GM18520 (cell line): ENCODE data around the gene ELOVL6.
A peak's percentile ranks its signal among the peaks of the same experiment; 100 is the strongest.
"Not testable (repeated sequence)": the region's sequence is repeated elsewhere in the genome, so short reads cannot be mapped to it uniquely, and the experiment has no call there.

Experiments used
- ATAC-seq: cut with Tn5 transposase; IDR thresholded peaks from one replicate; pipeline ENCODE4 v1.9.1; 2021; ENCODE audit not compliant: unreplicated experiment

Gene ELOVL6, protein sequence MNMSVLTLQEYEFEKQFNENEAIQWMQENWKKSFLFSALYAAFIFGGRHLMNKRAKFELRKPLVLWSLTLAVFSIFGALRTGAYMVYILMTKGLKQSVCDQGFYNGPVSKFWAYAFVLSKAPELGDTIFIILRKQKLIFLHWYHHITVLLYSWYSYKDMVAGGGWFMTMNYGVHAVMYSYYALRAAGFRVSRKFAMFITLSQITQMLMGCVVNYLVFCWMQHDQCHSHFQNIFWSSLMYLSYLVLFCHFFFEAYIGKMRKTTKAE

DNA sequence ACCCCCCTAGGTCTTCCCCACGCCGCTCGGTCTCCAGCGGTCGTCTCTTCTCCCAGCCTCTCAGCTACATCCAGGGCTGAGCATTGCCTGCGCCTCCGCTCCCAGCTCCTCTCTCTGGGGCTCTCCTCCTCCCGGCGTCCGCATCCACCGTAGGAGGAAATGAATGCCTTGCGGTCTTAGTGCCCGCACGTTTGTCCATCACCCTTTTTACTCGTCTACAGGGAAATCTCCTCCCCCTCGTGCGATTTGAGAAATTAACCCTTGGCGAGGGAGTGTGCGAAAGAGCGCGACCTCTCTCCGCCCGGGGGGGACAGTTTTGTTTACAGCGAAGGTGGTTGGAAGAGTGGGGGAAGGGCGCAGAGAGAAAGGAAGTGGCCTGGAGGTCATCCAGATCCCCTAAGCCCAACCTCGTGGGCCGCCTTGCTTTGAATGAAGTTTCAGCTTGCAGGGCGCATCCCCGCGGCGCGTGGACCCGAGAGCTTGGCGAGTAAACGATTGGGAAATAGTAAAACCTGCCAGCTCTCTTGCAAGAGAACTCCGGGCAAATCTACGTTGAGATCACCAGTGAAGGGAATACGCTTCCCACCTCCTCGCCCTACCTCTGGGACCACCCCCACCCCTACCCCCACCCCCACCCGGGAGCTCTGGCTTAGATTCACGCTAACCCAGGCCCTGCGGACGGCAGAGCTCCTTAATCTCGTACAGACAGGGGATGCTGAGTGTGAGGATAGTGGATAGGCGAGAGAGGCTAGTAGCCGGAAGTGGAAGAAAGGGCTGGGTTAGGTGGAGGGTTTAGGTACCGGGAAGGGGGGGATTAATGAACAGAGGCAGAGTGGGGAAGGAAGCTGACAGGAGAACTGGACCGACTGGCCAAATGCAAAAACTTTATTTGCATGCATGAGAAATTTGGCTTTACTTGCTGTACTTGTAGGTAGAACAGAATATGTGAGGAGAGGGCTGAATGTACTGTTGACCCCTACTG, at the start of gene ELOVL6:
Gene ELOVL6 (minus strand): TSS at position 181 of the 982 bp plus-strand sequence. CDS start 280 bp downstream, outside the sequence.
- no peak for ATAC-seq

DNA sequence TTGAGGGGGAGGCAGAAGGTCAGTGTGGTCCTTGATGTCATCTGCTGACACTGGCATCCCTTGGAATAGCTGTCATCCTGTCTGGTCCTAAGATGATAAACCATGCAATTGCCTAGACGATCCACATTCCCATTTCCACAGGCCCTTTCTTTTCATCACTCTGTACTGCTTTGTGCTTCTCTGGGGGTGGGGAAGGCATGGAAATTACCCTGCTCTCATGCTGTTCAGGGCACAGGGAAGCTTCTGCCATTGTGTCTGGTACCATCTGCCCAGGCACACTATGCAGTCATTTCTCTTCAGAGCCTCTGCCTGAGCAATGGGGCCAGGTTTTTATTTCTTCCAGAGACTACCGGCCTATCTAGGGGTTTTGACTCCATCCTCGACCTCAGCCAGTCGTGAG, 49.7 kb upstream of the ELOVL6 start:
- ATAC-seq: no peak

DNA sequence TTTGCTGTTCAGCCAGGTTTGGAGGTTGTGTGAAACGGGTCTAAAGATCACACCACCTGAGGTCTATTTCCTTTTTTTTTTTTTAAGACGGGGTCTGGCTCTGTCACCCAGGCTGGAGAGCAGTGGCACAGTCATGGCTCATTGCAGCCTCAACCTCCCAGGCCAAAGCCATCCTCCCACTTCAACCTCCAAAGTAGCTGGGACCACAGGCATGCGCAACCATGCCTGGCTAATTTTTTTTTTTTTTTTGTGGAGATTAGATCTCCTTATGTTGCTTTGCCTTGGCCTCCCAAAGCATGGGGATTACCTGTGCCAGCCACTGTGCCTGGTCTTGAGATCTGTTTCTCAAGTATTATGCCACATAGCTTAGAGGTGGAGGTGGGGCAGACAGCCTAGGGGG, 49.2 kb upstream of the ELOVL6 start:
- ATAC-seq: no peak

DNA sequence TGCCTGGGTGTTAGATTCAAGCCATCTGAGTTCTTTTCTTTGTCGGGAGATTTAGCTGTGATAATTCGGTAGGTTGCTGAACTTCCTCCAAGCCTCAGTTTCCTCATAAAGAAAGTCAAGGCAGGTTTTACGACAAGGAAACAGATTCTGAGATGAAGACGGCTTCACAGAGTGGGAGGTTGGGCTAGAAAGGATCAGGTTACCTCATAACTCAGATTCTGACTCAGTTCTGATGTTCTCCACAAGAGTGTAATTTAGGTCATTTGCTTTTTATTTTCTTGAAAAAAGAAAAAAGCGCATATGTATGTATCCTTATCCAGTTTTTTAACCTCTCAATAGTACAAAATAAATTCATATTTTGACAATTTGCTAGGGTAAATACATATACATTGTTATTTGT, 47.2 kb upstream of the ELOVL6 start:
- ATAC-seq: no peak

DNA sequence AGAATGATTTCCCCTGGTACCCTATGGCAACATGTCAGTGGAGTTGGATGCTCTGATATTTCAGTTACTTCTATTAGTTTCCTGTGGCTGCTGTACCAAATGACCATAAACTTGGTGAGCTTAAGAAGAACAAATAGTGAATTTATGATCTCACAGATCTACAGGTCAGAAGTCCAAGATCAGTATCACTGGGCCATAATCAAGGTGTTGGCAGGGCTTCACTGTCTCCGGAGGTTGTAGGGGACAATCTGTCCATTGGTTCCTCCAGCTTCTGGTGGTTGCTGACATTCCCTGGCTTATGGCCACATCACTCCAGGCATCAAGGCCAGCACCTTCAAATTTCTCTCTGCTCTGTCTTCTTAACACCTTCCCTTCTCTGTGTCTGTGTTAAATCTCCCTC, 37.9 kb upstream of the ELOVL6 start:
- no peak for ATAC-seq

DNA sequence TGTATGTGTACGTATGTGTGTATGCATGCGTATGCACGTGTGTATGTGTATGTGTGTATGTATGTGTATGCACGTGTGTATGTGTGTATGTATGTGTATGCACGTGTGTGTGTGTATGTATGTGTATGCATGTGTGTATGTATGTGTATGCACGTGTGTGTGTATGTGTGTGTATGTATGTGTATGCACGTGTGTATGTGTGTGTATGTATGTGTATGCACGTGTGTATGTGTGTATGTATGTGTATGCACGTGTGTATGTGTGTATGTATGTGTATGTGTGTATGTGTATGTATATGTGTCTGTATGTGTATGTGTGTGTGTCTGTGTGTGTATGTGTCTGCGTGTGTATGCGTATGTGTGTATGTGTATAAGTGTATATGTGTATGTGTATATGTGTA, 35.2 kb upstream of the ELOVL6 start:
- not testable (repeated sequence) for ATAC-seq

DNA sequence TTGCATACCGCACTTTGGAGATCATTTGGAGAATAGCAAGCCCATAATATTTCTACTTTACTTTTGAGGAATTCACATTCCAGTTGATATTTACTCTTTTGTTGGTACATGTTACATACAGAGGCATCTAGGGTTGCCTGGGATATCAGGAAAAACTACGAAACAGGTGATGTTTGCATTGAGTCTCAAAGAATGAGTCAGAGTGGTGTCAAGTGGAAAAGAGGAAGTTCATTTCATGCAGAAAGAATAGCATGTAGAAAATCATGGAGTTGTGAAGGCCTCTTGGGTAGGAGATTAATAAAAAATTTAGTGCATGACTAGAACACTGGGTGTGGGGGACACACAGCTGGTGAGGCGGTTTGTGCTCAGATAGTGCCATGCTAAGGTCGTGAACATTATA, 33.5 kb upstream of the ELOVL6 start:
- ATAC-seq: no peak

DNA sequence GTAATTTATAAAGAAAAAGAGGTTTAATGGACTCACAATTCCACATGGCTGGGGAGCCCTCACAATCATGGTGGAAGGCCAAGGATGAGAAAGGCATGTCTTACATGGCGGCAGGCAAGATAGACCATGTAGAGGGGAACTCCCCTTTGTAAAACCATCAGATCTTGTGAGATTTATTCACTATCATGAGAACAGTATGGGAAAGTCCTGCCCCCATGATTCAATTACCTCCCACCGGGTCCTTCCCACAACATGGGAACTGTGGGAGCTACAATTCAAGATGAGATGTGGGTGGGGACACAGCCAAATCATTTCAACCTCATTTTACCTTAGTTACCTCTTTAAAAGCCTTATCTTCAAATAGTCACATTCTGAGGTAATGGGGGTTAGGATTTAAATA, 30.9 kb upstream of the ELOVL6 start:
- no peak for ATAC-seq

DNA sequence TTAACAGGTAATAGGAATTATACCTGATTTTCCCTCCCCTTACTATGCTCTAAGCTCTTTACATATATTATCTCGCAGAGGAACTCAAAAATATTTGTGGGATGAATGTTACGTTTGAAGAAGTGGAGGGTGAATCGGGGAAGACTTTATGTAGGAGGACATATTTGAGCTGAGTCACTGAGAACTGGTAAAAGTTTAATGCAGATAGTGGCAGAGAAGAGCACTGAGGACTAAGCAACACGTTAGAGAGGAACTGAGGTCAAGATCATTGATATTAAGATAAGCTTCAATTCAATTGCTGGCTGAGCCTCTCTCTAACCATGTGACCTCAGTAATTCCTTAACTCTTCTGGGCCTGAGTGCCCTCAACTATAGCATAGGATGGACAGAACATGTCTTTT, 26.4 kb upstream of the ELOVL6 start:
- no peak for ATAC-seq

DNA sequence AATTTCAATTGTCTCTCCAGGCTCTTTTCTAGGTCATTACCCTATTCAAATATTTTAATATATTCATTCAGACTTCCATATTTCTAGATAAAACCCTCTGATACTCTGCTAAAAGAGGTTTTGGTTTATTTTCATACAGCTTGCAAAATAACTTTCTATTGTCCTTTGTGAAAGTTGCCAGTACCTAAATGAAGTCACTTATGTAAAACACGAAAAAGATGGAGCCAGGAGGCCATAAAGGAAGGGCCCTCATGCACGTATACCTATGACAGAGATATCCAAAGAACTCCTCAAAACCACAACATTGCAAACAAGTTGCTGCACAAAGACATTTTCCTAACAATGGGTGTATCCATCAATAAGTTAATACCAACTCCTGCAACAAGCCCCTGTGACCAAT, 25.7 kb upstream of the ELOVL6 start:
- no peak for ATAC-seq

DNA sequence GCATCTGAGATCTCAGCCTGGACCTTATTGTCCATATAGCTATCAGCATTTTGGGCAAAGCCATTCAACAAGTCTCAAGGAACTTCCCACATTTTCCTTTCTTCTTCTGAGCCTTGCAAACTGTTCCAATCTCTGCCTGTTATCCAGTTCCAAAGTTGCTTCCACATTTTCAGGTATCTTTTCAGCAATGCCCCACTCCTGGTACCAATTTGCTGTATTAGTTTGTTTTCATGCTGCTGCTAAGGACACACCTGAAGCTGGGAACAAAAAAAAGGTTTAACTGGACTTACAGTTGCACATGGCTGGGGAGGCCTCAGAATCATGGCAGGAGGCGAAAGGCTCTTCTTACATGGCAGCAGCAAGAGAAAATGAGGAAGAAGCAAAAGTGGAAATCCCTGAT, 20.5 kb upstream of the ELOVL6 start:
- not testable (repeated sequence) for ATAC-seq

DNA sequence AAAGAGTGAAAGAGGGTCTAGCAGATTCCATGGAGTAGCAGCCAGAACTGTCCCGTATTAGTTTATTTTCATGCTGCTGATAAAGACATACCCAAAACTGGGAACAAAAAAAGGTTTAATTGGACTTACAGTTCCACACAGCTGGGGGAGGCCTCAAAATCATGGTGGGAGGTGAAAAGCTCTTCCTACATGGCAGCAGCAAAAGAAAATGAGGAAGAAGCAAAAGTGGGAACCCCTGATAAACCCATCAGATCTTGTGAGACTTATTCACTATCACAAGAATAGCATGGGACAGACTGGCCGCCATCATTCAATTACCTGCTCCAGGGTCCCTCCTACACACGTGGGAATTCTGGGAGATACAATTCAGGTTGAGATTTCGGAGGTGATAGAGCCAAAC, 18.8 kb upstream of the ELOVL6 start:
- ATAC-seq: not testable (repeated sequence)

DNA sequence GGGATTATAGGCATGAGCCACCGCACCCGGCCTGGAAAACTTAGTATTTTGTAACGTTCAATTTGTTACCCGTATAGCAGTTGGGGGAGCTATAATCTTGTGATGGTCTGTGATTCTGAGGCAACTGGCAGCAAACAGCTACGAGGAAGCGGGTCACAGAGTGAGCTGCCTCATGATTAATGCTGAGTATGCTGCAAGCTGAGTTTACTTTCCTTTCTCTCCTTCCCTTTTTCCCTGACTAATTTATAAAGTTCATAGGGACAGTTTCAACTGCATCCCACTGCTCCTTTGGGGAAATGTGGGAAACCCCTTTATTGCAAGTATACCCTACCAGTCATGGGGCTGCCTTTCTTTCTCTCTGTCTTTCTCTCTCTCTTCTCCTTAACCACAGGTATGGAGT, 17.7 kb upstream of the ELOVL6 start:
- ATAC-seq: no peak

DNA sequence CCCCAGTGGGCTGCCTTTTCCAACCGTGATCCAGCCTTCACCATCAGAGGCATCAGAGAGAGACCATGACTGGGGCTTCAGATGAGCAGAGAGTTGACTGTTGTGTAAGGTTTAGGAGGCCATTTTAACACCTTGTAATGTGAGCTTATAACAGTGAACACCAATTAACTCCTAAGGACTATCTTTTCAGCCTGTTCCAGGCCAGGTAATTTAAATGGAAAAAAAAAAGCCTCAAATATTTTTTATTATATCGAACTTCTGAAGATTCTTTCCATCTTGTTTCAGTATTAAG, 13.3 kb upstream of the ELOVL6 start:
- ATAC-seq: no peak

DNA sequence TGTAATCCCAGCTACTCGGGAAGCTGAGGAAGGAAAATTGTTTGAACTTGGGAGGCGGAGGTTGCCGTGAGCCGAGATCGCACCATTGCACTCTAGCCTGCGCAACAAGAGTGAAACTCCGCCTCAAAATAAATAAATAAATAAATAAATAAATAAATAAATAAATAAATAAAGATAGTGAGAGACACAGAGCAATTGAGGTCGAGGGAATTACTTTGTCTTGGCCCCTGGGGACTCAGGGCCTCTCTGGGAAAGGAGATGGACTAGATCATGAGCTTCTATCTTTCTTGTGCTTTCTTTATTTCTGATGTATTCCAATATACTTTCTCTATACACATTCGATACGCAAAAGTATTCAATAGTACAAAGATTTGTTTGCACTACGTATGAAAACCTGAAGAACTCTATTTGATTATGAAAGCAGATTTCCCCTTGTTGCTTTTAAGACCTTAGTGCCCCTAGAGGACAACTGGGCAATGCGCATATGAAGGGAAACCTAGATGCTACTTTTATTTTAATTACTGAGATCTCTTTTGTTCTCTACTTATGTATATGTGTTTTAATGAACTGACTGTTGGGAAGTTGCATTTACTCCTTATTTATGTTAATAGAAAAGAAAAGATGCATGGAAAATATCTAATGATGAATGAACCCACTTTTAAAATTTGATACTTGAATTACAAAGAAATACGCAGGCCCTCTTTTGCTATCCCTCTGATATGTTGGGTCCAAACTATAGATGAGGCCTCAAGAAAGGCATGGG, 12.8 kb upstream of the ELOVL6 start:
- peak; percentile 48 for ATAC-seq

DNA sequence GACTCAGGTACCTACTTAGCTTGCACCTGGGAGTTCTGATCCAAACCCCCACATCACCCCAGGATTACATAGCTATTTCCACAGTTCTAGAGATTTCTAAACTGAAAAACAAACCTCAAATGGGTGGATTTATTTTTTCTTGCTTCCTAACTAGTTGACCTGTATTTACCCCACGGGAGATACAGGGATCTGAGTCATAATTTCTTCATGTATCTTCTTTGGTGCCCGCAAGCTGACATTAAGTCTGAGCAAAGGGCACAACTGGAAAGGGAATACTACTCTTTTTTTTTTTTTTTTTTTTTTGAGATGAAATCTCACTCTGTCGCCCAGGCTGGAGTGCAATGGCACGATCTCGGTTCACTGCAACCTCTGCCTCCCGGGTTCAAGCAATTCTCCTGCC, 10.0 kb upstream of the ELOVL6 start:
- no peak for ATAC-seq

DNA sequence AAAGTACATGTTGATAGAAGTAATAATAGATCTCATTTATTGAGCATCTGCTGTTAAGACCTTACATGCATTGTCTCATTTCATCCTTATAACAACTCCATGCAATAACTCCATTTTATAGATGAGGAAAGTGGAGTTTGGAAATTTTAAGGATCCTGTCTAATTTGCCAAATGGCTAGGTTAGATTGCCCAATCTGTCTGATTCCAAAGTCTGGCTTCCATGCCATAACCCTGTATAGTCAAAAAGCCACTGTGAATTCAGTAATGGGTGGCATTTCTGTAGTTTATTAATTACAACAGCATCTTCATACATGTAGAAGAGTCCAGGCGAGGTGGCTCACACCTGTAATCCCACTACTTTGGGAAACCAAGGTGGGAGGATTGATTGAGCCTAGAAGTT, 8.8 kb upstream of the ELOVL6 start:
- no peak for ATAC-seq

DNA sequence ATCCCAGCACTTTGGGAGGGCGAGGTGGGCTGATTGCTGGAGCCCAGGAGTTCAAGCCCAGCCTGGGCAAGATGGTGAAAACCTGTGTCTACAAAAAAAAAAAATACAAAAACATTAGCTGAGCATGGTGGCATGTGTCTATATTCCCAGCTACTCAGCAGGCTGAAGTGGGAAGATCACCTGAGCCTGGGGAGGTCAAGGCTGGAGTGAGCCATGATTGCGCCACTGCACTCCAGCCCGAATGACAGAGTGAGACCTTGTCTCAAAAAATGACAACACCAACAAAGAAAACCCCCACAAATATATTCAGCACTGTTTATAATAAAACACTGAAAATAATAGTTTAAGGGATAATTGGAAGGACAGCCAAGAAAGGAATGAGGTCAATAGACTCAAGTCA, 3.6 kb upstream of the ELOVL6 start:
- no peak for ATAC-seq

DNA sequence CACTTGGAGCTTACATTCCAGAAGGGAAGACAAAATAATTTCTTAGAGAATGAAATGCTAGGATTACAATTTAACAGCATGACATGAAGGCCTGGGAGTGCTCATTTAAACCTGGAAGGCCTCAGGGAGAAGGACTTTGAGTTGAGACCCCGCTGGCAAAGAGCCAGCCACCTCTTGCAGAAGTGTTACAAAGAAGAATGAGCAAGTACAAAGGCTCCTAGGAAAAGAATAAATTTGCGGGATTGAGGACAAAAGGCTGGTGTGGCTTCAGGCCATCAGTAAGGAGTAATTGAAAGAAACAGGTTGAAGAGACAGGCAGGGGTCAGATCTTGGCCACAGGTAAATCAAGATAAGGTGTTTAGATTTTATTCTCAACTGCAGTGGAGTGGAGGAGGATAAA, 3.1 kb upstream of the ELOVL6 start:
- ATAC-seq: no peak

DNA sequence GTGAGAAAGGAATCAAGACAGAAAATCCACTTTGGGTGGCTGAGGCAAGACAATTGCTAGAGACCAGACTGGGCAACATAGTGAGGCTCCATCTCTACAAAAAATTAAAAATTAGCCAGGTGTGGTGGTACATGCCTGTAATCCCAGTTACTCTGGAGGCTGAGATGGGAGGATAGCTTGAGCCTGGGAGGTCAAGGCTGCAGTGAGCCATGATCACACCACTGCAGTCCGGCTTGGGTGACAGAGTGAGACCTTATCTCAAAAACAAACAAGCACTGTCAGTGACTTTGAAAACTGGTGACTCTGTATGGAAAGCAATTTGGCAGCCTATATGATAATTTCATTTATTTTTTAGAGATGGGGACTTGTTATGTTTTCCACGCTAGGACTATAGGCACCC, 2.3 kb upstream of the ELOVL6 start:
- ATAC-seq: no peak

DNA sequence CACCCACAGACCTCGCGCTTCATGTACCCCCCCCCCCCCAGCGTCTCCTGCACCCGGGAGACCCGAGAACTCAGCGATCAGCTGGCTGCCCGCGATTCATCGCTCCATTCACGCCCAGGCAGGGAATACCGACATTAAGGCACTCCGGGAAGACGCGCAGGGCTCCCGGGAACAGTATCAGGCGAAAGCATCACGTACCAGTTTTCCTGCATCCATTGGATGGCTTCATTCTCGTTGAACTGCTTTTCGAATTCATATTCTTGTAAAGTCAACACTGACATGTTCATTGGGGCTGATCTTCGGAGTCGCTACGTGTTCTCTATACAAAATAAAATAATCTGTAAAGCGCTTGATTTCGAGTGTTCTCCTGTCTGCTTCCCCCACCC, 373 bp downstream of the ELOVL6 start:
- no peak for ATAC-seq

DNA sequence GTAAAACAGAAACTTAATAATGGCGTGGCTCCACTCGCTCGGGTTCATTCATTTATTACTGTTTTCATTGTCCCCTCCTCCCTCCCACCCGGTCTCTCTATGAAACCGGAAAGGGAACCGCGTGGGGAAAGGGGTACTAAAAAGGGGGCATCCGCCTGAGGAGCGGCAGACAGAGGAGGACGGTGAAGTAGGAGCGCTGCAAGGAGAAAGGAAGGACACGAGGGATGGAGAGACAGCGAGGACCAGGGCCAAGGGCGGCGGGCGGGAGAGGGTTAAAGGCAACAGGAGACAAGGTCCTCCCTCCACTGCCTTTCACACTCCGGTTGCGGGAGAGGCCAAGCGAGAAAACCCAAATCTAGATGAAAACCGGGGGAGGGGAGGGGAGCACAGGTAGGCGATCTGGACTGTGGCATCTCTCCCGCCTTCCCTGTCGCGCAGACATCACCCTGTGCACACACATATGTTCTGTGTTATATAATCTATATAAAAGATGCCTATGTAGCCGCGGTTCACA, 829 bp downstream of the ELOVL6 start:
- no peak for ATAC-seq
